ENCODE results near the gene ZNF570. TPM values are rescaled to one million over a fixed set of nuclear protein-coding genes. Genes with fewer than 3 reads are reported as not detected.
A peak's percentile ranks its signal among the peaks of the same experiment; 100 is the strongest.

Gene ZNF570
- total and polyA plus RNA-seq, 2 of the 13 experiments (the other 11 are each of a cell fraction or from before 2014, with no cell fraction given): 1.0 to 4.4 TPM

GRCh38 chr19:37468961-37469777 is at the start of gene ZNF570 (continued):
- peak; percentile 68; the same call in 1 of the 2 replicates for TF ChIP-seq TCF7 (IDR thresholded peaks at IDR 0.05; ENCODE audit: low read depth)
- TF ChIP-seq AHR (CRISPR knock-in tag; IDR thresholded peaks at IDR 0.05): no peak
- no peak for TF ChIP-seq ZNF740 (CRISPR knock-in tag; IDR thresholded peaks at IDR 0.05)
- TF ChIP-seq ZNF207 (IDR thresholded peaks at IDR 0.05; ENCODE audit: borderline replicate concordance): no peak
- TF ChIP-seq ETV5 (CRISPR knock-in tag; IDR thresholded peaks at IDR 0.05; ENCODE audit: borderline replicate concordance): peak; percentile 35; the same call in 1 of the 2 replicates
- peak; percentile 41; the same call in 1 of the 2 replicates for TF ChIP-seq HBP1 (CRISPR knock-in tag; IDR thresholded peaks at IDR 0.05; ENCODE audit: low read depth)
- peak; percentile 50 for TF ChIP-seq ZNF18 (CRISPR knock-in tag; IDR thresholded peaks at IDR 0.05; ENCODE audit: insufficient replicate concordance)
- TF ChIP-seq NRL (CRISPR knock-in tag; IDR thresholded peaks at IDR 0.05; ENCODE audit: borderline replicate concordance): 0 out of 2 replicates have a peak, but pooled peaks have one; percentile 17
- TF ChIP-seq MED1 (CRISPR knock-in tag; IDR thresholded peaks at IDR 0.05): 0 out of 2 replicates have a peak, but pooled peaks have one; percentile 29
- TF ChIP-seq NFE2 (CRISPR knock-in tag; IDR thresholded peaks at IDR 0.05): no peak
- peak; percentile 80; the same call in 1 of the 2 replicates for TF ChIP-seq ZNF556 (CRISPR knock-in tag; IDR thresholded peaks at IDR 0.05; ENCODE audit: borderline replicate concordance)
- TF ChIP-seq NR3C1 (CRISPR knock-in tag; IDR thresholded peaks at IDR 0.05): no peak
- TF ChIP-seq RBM39 (IDR thresholded peaks at IDR 0.05; ENCODE audit: low read depth, low read length, poor library complexity, severe bottlenecking): peak; percentile 46
- TF ChIP-seq ZNF644 (CRISPR knock-in tag; IDR thresholded peaks at IDR 0.05; ENCODE audit: low read depth): no peak
- 0 out of 2 replicates have a peak, but pooled peaks have one; percentile 26 for TF ChIP-seq ZSCAN25 (CRISPR knock-in tag; IDR thresholded peaks at IDR 0.05)
- no peak for TF ChIP-seq ZBTB21 (CRISPR knock-in tag; IDR thresholded peaks at IDR 0.05)
- TF ChIP-seq RFX5 (IDR thresholded peaks at IDR 0.05; ENCODE audit: low read depth, low read length): no peak
- TF ChIP-seq HMGXB4 (CRISPR knock-in tag; IDR thresholded peaks at IDR 0.05; ENCODE audit: borderline replicate concordance in 1 of 2, low read depth in 1 of 2): peak; percentile 73 to 81; a peak in 3 of 4 replicates
- TF ChIP-seq MZF1 (CRISPR knock-in tag; IDR thresholded peaks at IDR 0.05; ENCODE audit: borderline replicate concordance): no peak
- no peak for TF ChIP-seq ZSCAN9 (CRISPR knock-in tag; IDR thresholded peaks at IDR 0.05; ENCODE audit: borderline replicate concordance)
- no peak for TF ChIP-seq HMGA1 (CRISPR knock-in tag; conservative IDR thresholded peaks at IDR 0.05)
- peak; percentile 70 for TF ChIP-seq ZNF317 (CRISPR knock-in tag; IDR thresholded peaks at IDR 0.05)
- no peak for TF ChIP-seq SOX6 (IDR thresholded peaks at IDR 0.05)
- TF ChIP-seq SOX6 (CRISPR knock-in tag; IDR thresholded peaks at IDR 0.05): peak; percentile 51; the same call in 1 of the 2 replicates
- TF ChIP-seq KDM6A (CRISPR knock-in tag; IDR thresholded peaks at IDR 0.05; ENCODE audit: low read depth): no peak
- no peak for TF ChIP-seq ZNF878 (CRISPR knock-in tag; IDR thresholded peaks at IDR 0.05)
- no peak for TF ChIP-seq NBN (conservative IDR thresholded peaks at IDR 0.05)
